Neural progenitor cell (in vitro differentiated cells): ENCODE data around the gene LRRK2.
"Not testable (repeated sequence)": the region's sequence is repeated elsewhere in the genome, so short reads cannot be mapped to it uniquely, and the experiment has no call there.

Source experiments
- EZH2 ChIP-seq: fragments of 200-600 bp; sonication (generic); IDR thresholded peaks from 2 replicates; pipeline ENCODE4 v1.6.1; 2017; ENCODE audit warnings: antibody characterized with exemption, mild to moderate bottlenecking, moderate library complexity
- TF ChIP-seq, protein P1 (sequence below): fragments of 200-600 bp; sonication (generic); IDR thresholded peaks from 2 replicates; pipeline ENCODE4 v1.5.1; 2017; ENCODE audit warnings: antibody characterized with exemption, mild to moderate bottlenecking

DNA sequence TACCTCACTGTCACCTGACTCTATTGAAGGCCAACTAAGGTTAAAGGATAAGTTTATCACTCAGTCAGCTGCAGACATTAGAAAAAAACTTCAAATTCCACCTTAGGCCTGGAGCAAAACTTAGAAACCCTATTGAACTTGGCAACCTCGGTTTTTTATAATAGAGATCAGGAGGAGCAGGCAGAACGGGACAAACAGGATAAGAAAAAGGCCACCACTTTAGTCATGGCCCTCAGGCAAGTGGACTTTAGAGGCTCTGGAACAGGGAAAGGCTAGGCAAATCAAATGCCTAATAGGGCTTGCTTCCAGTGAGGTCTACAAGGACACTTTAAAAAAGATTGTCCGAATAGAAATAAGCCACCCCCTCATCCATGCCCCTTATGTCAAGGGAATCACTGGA, 162.5 kb downstream of the LRRK2 start:
- TF ChIP-seq, protein P1, sequence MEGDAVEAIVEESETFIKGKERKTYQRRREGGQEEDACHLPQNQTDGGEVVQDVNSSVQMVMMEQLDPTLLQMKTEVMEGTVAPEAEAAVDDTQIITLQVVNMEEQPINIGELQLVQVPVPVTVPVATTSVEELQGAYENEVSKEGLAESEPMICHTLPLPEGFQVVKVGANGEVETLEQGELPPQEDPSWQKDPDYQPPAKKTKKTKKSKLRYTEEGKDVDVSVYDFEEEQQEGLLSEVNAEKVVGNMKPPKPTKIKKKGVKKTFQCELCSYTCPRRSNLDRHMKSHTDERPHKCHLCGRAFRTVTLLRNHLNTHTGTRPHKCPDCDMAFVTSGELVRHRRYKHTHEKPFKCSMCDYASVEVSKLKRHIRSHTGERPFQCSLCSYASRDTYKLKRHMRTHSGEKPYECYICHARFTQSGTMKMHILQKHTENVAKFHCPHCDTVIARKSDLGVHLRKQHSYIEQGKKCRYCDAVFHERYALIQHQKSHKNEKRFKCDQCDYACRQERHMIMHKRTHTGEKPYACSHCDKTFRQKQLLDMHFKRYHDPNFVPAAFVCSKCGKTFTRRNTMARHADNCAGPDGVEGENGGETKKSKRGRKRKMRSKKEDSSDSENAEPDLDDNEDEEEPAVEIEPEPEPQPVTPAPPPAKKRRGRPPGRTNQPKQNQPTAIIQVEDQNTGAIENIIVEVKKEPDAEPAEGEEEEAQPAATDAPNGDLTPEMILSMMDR = not testable (repeated sequence)
- not testable (repeated sequence) for TF ChIP-seq EZH2
